Vagina (tissue), 2 donors: Measurements from ENCODE around the gene CLDN18.

Experiments used
- POLR2A ChIP-seq, 2 donors: fragments of 450-650 bp; IDR thresholded peaks; one replicate each; pipeline ENCODE4 v1.6.1; 2017; ENCODE audit warnings: antibody characterized with exemption in 2 of 2, mild to moderate bottlenecking in 2 of 2, moderate library complexity in 2 of 2
- POLR2AphosphoS5 ChIP-seq, 2 donors: sonication (generic); formaldehyde crosslinking; IDR thresholded peaks; one replicate each; pipeline ENCODE4 v1.9.0; 2017; ENCODE audit warnings: antibody characterized with exemption in 2 of 2, mild to moderate bottlenecking in 2 of 2, low read depth in 1 of 2; ENCODE audit not compliant: insufficient read depth in 1 of 2
- TF ChIP-seq, protein P1 (sequence below), 3 experiments: fragments of 450-650 bp in 2 of 3; fragments of 200-600 bp in 1 of 3; sonication (generic) in 1 of 3; IDR thresholded peaks; one replicate each; pipeline ENCODE4 v1.5.1; 2017 to 2019; ENCODE audit warnings: antibody characterized with exemption in 3 of 3, mild to moderate bottlenecking in 2 of 3, moderate library complexity in 2 of 3

DNA sequence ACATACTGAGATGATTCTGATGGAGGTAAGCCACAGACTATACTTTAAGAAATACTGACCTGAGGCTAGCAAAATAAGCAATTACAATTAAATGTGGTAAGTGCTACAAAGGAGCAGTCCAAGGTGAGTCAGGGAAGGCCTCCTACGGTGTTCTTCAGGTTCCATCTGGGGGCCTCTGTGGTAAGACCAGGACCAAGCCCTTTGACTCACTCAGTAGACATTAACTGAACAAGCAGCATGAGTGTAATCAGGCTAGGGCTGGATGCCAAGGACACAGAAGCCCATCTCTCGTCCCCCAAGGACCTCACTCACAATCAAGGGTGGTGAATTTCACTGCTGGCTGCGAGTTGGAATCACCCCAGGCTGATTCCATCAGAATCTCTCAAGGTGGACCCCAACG is 68.1 kb downstream of the CLDN18 start:
- TF ChIP-seq POLR2AphosphoS5 (IDR thresholded peaks at IDR 0.05; ENCODE audit: insufficient read depth in 1 of 2, low read depth in 1 of 2) (no peak), POLR2A (IDR thresholded peaks at IDR 0.05) (no peak)
- TF ChIP-seq, protein P1, sequence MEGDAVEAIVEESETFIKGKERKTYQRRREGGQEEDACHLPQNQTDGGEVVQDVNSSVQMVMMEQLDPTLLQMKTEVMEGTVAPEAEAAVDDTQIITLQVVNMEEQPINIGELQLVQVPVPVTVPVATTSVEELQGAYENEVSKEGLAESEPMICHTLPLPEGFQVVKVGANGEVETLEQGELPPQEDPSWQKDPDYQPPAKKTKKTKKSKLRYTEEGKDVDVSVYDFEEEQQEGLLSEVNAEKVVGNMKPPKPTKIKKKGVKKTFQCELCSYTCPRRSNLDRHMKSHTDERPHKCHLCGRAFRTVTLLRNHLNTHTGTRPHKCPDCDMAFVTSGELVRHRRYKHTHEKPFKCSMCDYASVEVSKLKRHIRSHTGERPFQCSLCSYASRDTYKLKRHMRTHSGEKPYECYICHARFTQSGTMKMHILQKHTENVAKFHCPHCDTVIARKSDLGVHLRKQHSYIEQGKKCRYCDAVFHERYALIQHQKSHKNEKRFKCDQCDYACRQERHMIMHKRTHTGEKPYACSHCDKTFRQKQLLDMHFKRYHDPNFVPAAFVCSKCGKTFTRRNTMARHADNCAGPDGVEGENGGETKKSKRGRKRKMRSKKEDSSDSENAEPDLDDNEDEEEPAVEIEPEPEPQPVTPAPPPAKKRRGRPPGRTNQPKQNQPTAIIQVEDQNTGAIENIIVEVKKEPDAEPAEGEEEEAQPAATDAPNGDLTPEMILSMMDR (IDR thresholded peaks at IDR 0.05) = no peak
